ENCODE measurements around the gene ETV3.
"Not testable (repeated sequence)": the region's sequence is repeated elsewhere in the genome, so short reads cannot be mapped to it uniquely, and the experiment has no call there.

ETV3 gene

DNA sequence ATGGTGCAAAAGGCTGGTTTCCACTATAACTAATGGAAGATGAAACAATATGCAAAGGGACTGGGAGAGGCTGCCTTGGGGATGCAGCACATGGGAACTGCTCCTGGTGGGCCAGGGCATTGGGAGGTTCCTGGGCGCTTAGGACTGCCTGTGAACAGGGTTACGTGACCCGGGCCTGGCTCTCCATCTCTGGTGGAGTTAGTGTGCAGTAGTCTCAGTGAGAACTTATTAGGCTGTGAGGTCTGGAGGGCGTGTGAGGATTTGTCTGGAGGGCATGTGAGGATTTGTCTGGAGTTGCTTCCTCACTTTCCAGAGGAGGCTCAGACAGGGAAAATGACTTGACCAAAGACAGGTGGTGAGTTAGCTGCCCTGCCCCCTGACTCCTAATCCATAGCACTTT is 37.0 kb downstream of the ETV3 start:
- H3K27ac ChIP-seq (ENCODE audit: low read depth, low read length) = no peak overlapping the region
- H3K9ac ChIP-seq (ENCODE audit: low read length) = no peak overlapping the region
- no peaks in the 10 kb centered on the region for H3K4me1 ChIP-seq (ENCODE audit: control insufficient read depth, insufficient read depth, low read length)
- no peak overlapping the region for H3K4me3 ChIP-seq (ENCODE audit: low read length)
- H3K27me3 ChIP-seq (ENCODE audit: control insufficient read depth, insufficient read depth, low read length) = peaks cover 3% of the 10 kb centered on the region
- no peaks in the 10 kb centered on the region for H3K36me3 ChIP-seq (ENCODE audit: control insufficient read depth, insufficient read depth, low read length)

GRCh38 chr1:157099633-157100009 is 38.6 kb downstream of the ETV3 start, which contains the start of gene ETV3L:
TSS of gene ETV3L (minus strand) at chr1:157099808. CDS start at chr1:157099523, 285 bp downstream.
- Histone ChIP-seq H3K4me3 (ENCODE audit: low read length) (no peak within 1 kb of the TSS), H3K27me3 (ENCODE audit: control insufficient read depth, insufficient read depth, low read length) (peaks cover 3% of the 10 kb centered on the region), H3K36me3 (ENCODE audit: control insufficient read depth, insufficient read depth, low read length) (no peaks in the 10 kb centered on the region), H3K27ac (ENCODE audit: low read depth, low read length) (no peak within 1 kb of the TSS), H3K4me1 (ENCODE audit: control insufficient read depth, insufficient read depth, low read length) (no peaks in the 10 kb centered on the region), H3K9ac (ENCODE audit: low read length) (no peak within 1 kb of the TSS)

DNA sequence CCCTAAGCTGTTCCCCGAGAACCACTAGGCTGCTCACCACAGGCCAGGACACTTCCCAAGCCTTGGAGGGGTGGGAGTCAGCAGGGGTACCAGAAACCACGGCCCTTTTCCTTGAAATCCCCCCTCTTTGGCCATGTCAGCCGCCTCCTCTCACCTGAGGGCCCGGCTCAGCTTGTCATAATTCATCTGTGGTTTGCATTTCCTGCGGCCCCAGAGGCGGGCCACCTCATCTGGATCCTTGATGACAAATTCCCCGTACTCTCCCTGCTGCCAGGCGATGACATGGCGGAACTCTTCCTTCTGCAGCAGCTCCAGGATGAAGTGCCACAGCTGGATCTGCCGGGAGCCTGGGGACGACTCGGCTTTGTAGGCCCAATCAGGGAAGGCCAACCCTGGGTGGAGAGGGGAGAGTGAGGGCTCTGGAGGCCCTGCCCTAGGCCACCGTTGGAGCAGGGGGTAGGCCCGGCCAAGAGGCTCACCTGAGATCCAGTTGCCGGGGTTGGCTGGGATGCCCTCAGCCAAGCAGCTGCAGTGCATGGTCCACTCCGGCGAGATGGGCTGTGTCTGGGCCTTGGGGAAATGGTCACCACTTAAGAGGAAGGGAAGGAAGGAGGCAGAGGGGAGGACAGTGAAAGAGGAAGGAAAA is 39.1 kb downstream of the ETV3 start:
- not testable (repeated sequence) for H3K27ac ChIP-seq (ENCODE audit: low read depth, low read length); H3K9ac ChIP-seq (ENCODE audit: low read length); H3K4me3 ChIP-seq (ENCODE audit: low read length); H3K27me3 ChIP-seq (ENCODE audit: control insufficient read depth, insufficient read depth, low read length); H3K4me1 ChIP-seq (ENCODE audit: control insufficient read depth, insufficient read depth, low read length); H3K36me3 ChIP-seq (ENCODE audit: control insufficient read depth, insufficient read depth, low read length)

DNA sequence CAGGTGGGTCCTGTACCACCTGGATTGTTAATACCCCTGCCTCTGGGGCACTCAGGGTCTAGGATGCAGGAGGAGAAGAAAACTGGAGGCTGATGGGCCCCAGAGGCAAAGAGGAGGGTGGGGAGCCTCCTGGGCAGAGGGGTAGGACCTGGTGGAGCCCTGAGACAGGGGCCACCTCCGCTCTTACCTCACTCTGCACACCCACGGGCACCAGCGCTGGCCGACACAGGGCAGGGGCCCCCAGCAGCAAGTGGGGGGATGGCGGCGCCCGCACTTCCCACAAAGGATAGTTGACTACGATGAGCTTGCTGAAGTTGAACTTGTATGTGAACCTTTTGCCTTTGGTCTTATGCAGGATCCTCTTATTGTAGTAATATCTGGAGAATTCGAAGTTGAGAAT is 39.7 kb downstream of the ETV3 start:
- no peak overlapping the region for H3K9ac ChIP-seq (ENCODE audit: low read length)
- H3K36me3 ChIP-seq (ENCODE audit: control insufficient read depth, insufficient read depth, low read length) = no peaks in the 10 kb centered on the region
- H3K4me3 ChIP-seq (ENCODE audit: low read length) = no peak overlapping the region
- H3K4me1 ChIP-seq (ENCODE audit: control insufficient read depth, insufficient read depth, low read length) = no peaks in the 10 kb centered on the region
- H3K27me3 ChIP-seq (ENCODE audit: control insufficient read depth, insufficient read depth, low read length) = peaks cover 3% of the 10 kb centered on the region
- no peak overlapping the region for H3K27ac ChIP-seq (ENCODE audit: low read depth, low read length)

DNA sequence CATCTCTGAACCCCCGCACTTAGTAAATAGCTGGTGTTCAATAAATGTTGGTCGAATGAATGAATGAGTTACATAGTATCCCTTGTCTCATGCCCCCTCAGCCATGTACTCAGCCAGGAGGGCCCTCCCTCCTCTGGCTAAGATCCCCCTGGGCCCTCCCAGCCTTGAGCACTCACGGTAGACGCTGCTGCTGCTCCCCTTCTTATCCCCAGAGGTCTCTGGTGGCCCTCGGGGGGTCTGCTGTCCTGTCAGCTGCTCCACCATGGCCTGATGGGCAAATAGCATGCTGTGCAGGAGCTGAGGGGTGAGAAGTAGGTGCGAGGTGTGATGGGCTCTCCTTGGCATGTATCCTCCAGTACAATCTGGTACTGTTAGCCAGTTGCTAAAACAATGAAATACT is 40.5 kb downstream of the ETV3 start:
- Histone ChIP-seq H3K36me3 (ENCODE audit: control insufficient read depth, insufficient read depth, low read length) (no peaks in the 10 kb centered on the region), H3K9ac (ENCODE audit: low read length) (no peak overlapping the region), H3K4me1 (ENCODE audit: control insufficient read depth, insufficient read depth, low read length) (no peaks in the 10 kb centered on the region), H3K27ac (ENCODE audit: low read depth, low read length) (no peak overlapping the region), H3K4me3 (ENCODE audit: low read length) (no peak overlapping the region), H3K27me3 (ENCODE audit: control insufficient read depth, insufficient read depth, low read length) (no peaks in the 10 kb centered on the region)

DNA sequence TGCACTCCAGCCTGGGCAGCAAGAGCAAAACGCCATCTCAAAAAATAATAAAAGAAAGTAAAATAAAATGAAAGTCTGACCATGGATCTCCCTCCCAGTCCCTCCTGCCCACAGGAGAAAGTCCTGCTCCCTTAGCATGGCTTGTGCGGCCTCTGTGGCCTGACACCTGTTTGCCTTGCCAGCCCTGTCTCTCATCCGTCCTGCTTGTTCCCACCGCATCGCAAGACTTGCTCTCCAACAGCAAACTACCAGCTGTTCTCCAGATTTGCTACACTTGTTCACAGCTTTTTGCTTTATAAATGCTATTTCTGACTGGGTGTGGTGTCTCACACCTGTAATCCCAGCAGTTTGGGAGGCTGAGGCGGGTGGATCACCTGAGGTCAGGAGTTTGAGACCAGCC is 41.3 kb downstream of the ETV3 start:
- H3K27me3 ChIP-seq (ENCODE audit: control insufficient read depth, insufficient read depth, low read length) = no peaks in the 10 kb centered on the region
- H3K9ac ChIP-seq (ENCODE audit: low read length) = no peak overlapping the region
- no peaks in the 10 kb centered on the region for H3K4me1 ChIP-seq (ENCODE audit: control insufficient read depth, insufficient read depth, low read length)
- H3K27ac ChIP-seq (ENCODE audit: low read depth, low read length) = no peak overlapping the region
- H3K4me3 ChIP-seq (ENCODE audit: low read length) = no peak overlapping the region
- no peaks in the 10 kb centered on the region for H3K36me3 ChIP-seq (ENCODE audit: control insufficient read depth, insufficient read depth, low read length)

GRCh38 chr1:157095551-157095950 is 42.6 kb downstream of the ETV3 start:
- Histone ChIP-seq H3K4me1 (ENCODE audit: control insufficient read depth, insufficient read depth, low read length) (no peaks in the 10 kb centered on the region), H3K4me3 (ENCODE audit: low read length) (no peak overlapping the region), H3K27me3 (ENCODE audit: control insufficient read depth, insufficient read depth, low read length) (no peaks in the 10 kb centered on the region), H3K36me3 (ENCODE audit: control insufficient read depth, insufficient read depth, low read length) (no peaks in the 10 kb centered on the region), H3K27ac (ENCODE audit: low read depth, low read length) (no peak overlapping the region), H3K9ac (ENCODE audit: low read length) (no peak overlapping the region)

DNA sequence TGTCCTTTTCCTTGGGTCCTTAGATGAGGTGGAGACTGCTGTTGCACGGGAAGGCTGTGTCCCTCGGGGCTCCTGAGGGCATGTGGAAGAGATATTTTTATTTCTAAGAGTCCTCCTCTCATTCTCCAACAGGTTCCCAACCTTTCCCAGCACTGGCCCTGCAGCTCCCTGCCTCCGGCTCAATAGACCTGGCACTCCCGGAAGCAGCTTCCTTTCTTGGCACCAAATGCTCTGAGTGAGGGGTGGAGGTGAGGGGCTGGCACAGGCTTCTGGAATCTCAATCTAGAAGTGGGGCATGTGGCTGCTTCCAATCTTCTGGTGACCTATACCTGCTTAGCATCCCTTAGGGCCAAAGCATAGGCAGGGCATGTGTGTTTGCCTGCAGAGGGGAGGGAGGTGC is 43.1 kb downstream of the ETV3 start:
- no peak overlapping the region for H3K27ac ChIP-seq (ENCODE audit: low read depth, low read length)
- H3K36me3 ChIP-seq (ENCODE audit: control insufficient read depth, insufficient read depth, low read length) = no peaks in the 10 kb centered on the region
- H3K4me3 ChIP-seq (ENCODE audit: low read length) = no peak overlapping the region
- H3K9ac ChIP-seq (ENCODE audit: low read length) = no peak overlapping the region
- H3K27me3 ChIP-seq (ENCODE audit: control insufficient read depth, insufficient read depth, low read length) = no peaks in the 10 kb centered on the region
- H3K4me1 ChIP-seq (ENCODE audit: control insufficient read depth, insufficient read depth, low read length) = no peaks in the 10 kb centered on the region

GRCh38 chr1:157092831-157093230 is 45.4 kb downstream of the ETV3 start:
- Histone ChIP-seq H3K4me3 (ENCODE audit: low read length) (no peak overlapping the region), H3K27ac (ENCODE audit: low read depth, low read length) (no peak overlapping the region), H3K9ac (ENCODE audit: low read length) (no peak overlapping the region), H3K27me3 (ENCODE audit: control insufficient read depth, insufficient read depth, low read length) (no peaks in the 10 kb centered on the region), H3K4me1 (ENCODE audit: control insufficient read depth, insufficient read depth, low read length) (no peaks in the 10 kb centered on the region), H3K36me3 (ENCODE audit: control insufficient read depth, insufficient read depth, low read length) (no peaks in the 10 kb centered on the region)

DNA sequence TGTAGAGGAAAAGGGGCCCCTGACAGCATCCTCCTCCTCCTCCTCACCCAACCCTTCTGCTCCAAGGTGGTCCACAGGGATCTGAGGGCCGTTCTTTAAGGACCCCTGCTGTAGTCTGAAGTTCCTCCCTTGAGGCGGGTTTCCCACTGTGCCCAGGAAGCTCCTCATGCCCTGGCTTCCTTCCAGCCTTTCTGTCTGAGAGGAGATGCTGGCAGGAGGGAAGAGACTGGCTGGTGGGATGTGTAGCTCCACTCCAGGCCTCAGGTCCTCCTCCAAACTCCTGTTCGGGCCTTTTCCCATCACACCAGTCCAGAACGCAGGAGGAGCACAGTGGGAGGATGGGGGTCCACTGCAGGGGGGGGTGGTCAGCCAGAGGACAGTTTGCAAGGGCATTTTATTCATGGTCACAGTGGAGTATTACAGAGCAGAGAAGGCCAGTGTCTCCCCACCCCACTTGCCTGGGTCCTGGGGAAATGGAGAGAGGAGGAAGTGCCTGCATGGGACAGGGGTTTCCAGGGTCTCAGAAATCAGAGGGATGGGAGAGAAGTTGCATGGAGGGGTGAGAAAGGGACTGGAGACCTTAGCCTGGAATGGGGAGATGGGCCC is 46.4 kb downstream of the ETV3 start:
- Histone ChIP-seq H3K36me3 (ENCODE audit: control insufficient read depth, insufficient read depth, low read length) (no peaks in the 10 kb centered on the region), H3K4me1 (ENCODE audit: control insufficient read depth, insufficient read depth, low read length) (no peaks in the 10 kb centered on the region), H3K27me3 (ENCODE audit: control insufficient read depth, insufficient read depth, low read length) (no peaks in the 10 kb centered on the region), H3K4me3 (ENCODE audit: low read length) (no peak overlapping the region), H3K9ac (ENCODE audit: low read length) (no peak overlapping the region), H3K27ac (ENCODE audit: low read depth, low read length) (no peak overlapping the region)

DNA sequence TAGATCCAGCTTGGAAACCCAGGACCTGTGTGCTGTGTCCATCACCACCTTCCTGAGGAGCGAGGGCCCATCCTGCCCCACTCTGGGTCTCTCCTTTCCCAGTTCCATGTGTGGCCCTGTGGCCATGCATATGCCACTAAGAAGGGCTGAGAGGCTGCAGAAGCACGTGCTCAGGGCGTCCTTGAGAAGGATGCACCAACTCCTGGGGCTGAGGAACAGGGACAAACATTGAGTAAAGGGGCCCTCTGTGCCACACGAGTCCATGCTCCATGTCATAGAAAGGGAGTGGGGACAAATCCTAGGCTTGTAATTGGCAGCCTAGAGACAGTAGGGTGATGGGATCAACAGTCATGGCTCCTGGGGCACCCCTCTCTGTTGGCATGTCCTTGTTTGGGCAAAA is 47.0 kb downstream of the ETV3 start:
- H3K4me3 ChIP-seq (ENCODE audit: low read length) = no peak overlapping the region
- H3K9ac ChIP-seq (ENCODE audit: low read length) = no peak overlapping the region
- H3K27ac ChIP-seq (ENCODE audit: low read depth, low read length) = no peak overlapping the region
- H3K36me3 ChIP-seq (ENCODE audit: control insufficient read depth, insufficient read depth, low read length) = no peaks in the 10 kb centered on the region
- H3K27me3 ChIP-seq (ENCODE audit: control insufficient read depth, insufficient read depth, low read length) = no peaks in the 10 kb centered on the region
- H3K4me1 ChIP-seq (ENCODE audit: control insufficient read depth, insufficient read depth, low read length) = no peaks in the 10 kb centered on the region

GRCh38 chr1:157090771-157091170 is 47.4 kb downstream of the ETV3 start:
- H3K36me3 ChIP-seq (ENCODE audit: control insufficient read depth, insufficient read depth, low read length) = no peaks in the 10 kb centered on the region
- H3K4me3 ChIP-seq (ENCODE audit: low read length) = no peak overlapping the region
- H3K27me3 ChIP-seq (ENCODE audit: control insufficient read depth, insufficient read depth, low read length) = no peaks in the 10 kb centered on the region
- no peak overlapping the region for H3K27ac ChIP-seq (ENCODE audit: low read depth, low read length)
- H3K9ac ChIP-seq (ENCODE audit: low read length) = no peak overlapping the region
- no peaks in the 10 kb centered on the region for H3K4me1 ChIP-seq (ENCODE audit: control insufficient read depth, insufficient read depth, low read length)

GRCh38 chr1:157090196-157090647 is 48.0 kb downstream of the ETV3 start:
- Histone ChIP-seq H3K4me1 (ENCODE audit: control insufficient read depth, insufficient read depth, low read length) (no peaks in the 10 kb centered on the region), H3K27ac (ENCODE audit: low read depth, low read length) (no peak overlapping the region), H3K36me3 (ENCODE audit: control insufficient read depth, insufficient read depth, low read length) (no peaks in the 10 kb centered on the region), H3K9ac (ENCODE audit: low read length) (no peak overlapping the region), H3K4me3 (ENCODE audit: low read length) (no peak overlapping the region), H3K27me3 (ENCODE audit: control insufficient read depth, insufficient read depth, low read length) (no peaks in the 10 kb centered on the region)
